HEK293 (cell line): ENCODE measurements around the gene RNF149.

Experiments
- TCF7L2 ChIP-seq: IDR thresholded peaks from 2 replicates; pipeline ENCODE4 v1.6.1; 2011; ENCODE audit warnings: low read depth, mild to moderate bottlenecking, inconsistent platforms, low read length, moderate library complexity, borderline replicate concordance
- YY1 ChIP-seq: fragments of 450-650 bp; formaldehyde crosslinking; IDR thresholded peaks from 2 replicates; pipeline ENCODE4 v1.5.1; 2018; ENCODE audit warnings: missing biosample characterization, missing genetic modification characterization
- ZBTB21 ChIP-seq: fragments of 450-650 bp; formaldehyde crosslinking; IDR thresholded peaks from 2 replicates; pipeline ENCODE4 v1.5.1; 2017; ENCODE audit warnings: missing biosample characterization, missing genetic modification characterization
- ZNF24 ChIP-seq: fragments of 450-650 bp; formaldehyde crosslinking; IDR thresholded peaks from 2 replicates; pipeline ENCODE4 v1.5.1; 2016; ENCODE audit warnings: missing biosample characterization, missing genetic modification characterization
- ZNF558 ChIP-seq: fragments of 450-650 bp; formaldehyde crosslinking; IDR thresholded peaks from 2 replicates; pipeline ENCODE4 v1.5.1; 2016; ENCODE audit warnings: missing biosample characterization, missing genetic modification characterization
- TF ChIP-seq, protein P1 (sequence below): fragments of 450-650 bp; formaldehyde crosslinking; IDR thresholded peaks from 2 replicates; pipeline ENCODE4 v1.5.1; 2016; ENCODE audit warnings: missing biosample characterization, missing genetic modification characterization
- TF ChIP-seq, protein P2 (sequence below): fragments of 450-650 bp; formaldehyde crosslinking; IDR thresholded peaks from 2 replicates; pipeline ENCODE4 v1.5.1; 2016; ENCODE audit warnings: missing biosample characterization, missing genetic modification characterization
- TF ChIP-seq, protein P3 (sequence below): fragments of 450-650 bp; formaldehyde crosslinking; IDR thresholded peaks from 2 replicates; pipeline ENCODE4 v1.5.1; 2016; ENCODE audit warnings: missing biosample characterization, missing genetic modification characterization
- TF ChIP-seq, protein P4 (sequence below): fragments of 450-650 bp; formaldehyde crosslinking; IDR thresholded peaks from 2 replicates; pipeline ENCODE4 v1.5.1; 2017; ENCODE audit warnings: missing biosample characterization, missing genetic modification characterization
- TF ChIP-seq, protein P5 (sequence below): sonication (generic); formaldehyde crosslinking; IDR thresholded peaks from 2 replicates; pipeline ENCODE4 v1.8.1; 2022; ENCODE audit warnings: mild to moderate bottlenecking, moderate library complexity, missing genetic modification reagents

DNA sequence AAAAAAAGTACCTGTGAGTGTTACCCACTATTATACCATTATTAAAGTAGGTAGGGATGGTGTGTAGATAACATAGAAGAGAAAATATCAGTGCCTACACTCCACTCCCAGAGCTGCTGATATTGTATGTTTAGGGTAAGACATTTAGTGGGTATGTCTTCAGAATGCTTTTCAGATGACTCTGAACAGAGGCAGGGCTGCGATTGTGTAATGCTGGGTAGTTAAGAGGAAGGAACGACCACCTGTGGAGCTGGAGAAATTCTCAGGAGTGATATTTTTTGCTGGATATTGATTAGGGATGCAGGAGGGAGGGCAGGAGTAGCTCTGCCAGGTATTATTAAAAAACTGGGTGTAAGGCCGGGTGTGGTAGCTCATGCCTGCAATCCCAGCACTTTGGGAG, 53.0 kb downstream of the RNF149 start:
- TF ChIP-seq ZBTB21 (tag by site-specific recombination) (no peak), ZNF558 (no peak), TCF7L2 (no peak), ZNF24 (tag by site-specific recombination) (no peak), YY1 (no peak)
- TF ChIP-seq, protein P1, sequence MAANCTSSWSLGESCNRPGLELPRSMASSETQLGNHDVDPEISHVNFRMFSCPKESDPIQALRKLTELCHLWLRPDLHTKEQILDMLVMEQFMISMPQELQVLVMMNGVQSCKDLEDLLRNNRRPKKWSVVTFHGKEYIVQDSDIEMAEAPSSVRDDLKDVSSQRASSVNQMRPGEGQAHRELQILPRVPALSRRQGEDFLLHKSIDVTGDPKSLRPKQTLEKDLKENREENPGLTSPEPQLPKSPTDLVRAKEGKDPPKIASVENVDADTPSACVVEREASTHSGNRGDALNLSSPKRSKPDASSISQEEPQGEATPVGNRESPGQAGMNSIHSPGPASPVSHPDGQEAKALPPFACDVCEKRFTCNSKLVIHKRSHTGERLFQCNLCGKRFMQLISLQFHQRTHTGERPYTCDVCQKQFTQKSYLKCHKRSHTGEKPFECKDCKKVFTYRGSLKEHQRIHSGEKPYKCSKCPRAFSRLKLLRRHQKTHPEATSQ (tag by site-specific recombination) = no peak
- TF ChIP-seq, protein P2, sequence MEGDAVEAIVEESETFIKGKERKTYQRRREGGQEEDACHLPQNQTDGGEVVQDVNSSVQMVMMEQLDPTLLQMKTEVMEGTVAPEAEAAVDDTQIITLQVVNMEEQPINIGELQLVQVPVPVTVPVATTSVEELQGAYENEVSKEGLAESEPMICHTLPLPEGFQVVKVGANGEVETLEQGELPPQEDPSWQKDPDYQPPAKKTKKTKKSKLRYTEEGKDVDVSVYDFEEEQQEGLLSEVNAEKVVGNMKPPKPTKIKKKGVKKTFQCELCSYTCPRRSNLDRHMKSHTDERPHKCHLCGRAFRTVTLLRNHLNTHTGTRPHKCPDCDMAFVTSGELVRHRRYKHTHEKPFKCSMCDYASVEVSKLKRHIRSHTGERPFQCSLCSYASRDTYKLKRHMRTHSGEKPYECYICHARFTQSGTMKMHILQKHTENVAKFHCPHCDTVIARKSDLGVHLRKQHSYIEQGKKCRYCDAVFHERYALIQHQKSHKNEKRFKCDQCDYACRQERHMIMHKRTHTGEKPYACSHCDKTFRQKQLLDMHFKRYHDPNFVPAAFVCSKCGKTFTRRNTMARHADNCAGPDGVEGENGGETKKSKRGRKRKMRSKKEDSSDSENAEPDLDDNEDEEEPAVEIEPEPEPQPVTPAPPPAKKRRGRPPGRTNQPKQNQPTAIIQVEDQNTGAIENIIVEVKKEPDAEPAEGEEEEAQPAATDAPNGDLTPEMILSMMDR = no peak
- TF ChIP-seq, protein P3, sequence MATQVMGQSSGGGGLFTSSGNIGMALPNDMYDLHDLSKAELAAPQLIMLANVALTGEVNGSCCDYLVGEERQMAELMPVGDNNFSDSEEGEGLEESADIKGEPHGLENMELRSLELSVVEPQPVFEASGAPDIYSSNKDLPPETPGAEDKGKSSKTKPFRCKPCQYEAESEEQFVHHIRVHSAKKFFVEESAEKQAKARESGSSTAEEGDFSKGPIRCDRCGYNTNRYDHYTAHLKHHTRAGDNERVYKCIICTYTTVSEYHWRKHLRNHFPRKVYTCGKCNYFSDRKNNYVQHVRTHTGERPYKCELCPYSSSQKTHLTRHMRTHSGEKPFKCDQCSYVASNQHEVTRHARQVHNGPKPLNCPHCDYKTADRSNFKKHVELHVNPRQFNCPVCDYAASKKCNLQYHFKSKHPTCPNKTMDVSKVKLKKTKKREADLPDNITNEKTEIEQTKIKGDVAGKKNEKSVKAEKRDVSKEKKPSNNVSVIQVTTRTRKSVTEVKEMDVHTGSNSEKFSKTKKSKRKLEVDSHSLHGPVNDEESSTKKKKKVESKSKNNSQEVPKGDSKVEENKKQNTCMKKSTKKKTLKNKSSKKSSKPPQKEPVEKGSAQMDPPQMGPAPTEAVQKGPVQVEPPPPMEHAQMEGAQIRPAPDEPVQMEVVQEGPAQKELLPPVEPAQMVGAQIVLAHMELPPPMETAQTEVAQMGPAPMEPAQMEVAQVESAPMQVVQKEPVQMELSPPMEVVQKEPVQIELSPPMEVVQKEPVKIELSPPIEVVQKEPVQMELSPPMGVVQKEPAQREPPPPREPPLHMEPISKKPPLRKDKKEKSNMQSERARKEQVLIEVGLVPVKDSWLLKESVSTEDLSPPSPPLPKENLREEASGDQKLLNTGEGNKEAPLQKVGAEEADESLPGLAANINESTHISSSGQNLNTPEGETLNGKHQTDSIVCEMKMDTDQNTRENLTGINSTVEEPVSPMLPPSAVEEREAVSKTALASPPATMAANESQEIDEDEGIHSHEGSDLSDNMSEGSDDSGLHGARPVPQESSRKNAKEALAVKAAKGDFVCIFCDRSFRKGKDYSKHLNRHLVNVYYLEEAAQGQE (tag by site-specific recombination) = no peak
- TF ChIP-seq, protein P4, sequence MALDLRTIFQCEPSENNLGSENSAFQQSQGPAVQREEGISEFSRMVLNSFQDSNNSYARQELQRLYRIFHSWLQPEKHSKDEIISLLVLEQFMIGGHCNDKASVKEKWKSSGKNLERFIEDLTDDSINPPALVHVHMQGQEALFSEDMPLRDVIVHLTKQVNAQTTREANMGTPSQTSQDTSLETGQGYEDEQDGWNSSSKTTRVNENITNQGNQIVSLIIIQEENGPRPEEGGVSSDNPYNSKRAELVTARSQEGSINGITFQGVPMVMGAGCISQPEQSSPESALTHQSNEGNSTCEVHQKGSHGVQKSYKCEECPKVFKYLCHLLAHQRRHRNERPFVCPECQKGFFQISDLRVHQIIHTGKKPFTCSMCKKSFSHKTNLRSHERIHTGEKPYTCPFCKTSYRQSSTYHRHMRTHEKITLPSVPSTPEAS (tag by site-specific recombination) = no peak
- TF ChIP-seq, protein P5, sequence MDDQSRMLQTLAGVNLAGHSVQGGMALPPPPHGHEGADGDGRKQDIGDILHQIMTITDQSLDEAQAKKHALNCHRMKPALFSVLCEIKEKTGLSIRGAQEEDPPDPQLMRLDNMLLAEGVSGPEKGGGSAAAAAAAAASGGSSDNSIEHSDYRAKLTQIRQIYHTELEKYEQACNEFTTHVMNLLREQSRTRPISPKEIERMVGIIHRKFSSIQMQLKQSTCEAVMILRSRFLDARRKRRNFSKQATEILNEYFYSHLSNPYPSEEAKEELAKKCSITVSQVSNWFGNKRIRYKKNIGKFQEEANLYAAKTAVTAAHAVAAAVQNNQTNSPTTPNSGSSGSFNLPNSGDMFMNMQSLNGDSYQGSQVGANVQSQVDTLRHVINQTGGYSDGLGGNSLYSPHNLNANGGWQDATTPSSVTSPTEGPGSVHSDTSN (CRISPR knock-in tag) = no peak
